Panc1 (cell line): ENCODE data around the gene USP31. TPM values are rescaled to one million over a fixed set of nuclear protein-coding genes. Genes with fewer than 3 reads are reported as not detected.

Source experiments
- ATAC-seq: fragments of 200-7000 bp; cut with Tn5 transposase; 2 replicates; pipeline ENCODE4 v1.9.1; 2020; ENCODE audit warnings: mild to moderate bottlenecking, moderate library complexity
- BruUV-seq: library from RNA; stranded (reverse); fragments of 400-500 nt; replicated peaks from 2 replicates; lab custom pipeline; 2021; lab: Mats Ljungman, UMichigan
- CTCF ChIA-PET: fragments of 300-600 bp; sonication (Branson Sonifier 250); formaldehyde crosslinking; loops from one replicate; lab custom pipeline; 2022; ENCODE audit warnings: antibody characterized with exemption; lab: Charles Lee
- POLR2A ChIA-PET: fragments of 300-600 bp; sonication (Branson Sonifier 250); formaldehyde crosslinking; loops from one replicate; lab custom pipeline; 2022; ENCODE audit warnings: antibody characterized with exemption; lab: Charles Lee
- DNase-seq: peaks from one replicate; pipeline ENCODE4 v3.0.0-alpha.2; 2010; ENCODE audit warnings: low read depth, low spot score
- H3K27ac ChIP-seq: 2 replicates; pipeline ENCODE4 v1.5.1; 2011; ENCODE audit warnings: mild to moderate bottlenecking, low read length, inconsistent platforms
- H3K27me3 ChIP-seq: fragments of 200-500 bp; sonication (Bioruptor generic); 2 replicates; pipeline ENCODE4 v1.6.0; 2014; ENCODE audit warnings: low read length, inconsistent platforms; ENCODE audit not compliant: control insufficient read depth, insufficient read depth
- H3K36me3 ChIP-seq: fragments of 200-500 bp; sonication (Bioruptor generic); 2 replicates; pipeline ENCODE4 v1.5.1; 2014; ENCODE audit warnings: inconsistent platforms, mild to moderate bottlenecking, low read length, moderate library complexity; ENCODE audit not compliant: control insufficient read depth, insufficient read depth
- H3K4me1 ChIP-seq: 2 replicates; pipeline ENCODE4 v1.5.1; 2011; ENCODE audit warnings: inconsistent platforms, mild to moderate bottlenecking, low read length, moderate library complexity; ENCODE audit not compliant: control insufficient read depth, insufficient read depth
- H3K4me3 ChIP-seq, 2 experiments: 2 replicates each; pipeline ENCODE4 v1.5.1; 2011 to 2012; ENCODE audit warnings: low read depth in 2 of 2, low read length in 2 of 2, mild to moderate bottlenecking in 2 of 2, inconsistent platforms in 1 of 2, moderate library complexity in 1 of 2
- H3K9me3 ChIP-seq: fragments of 200-500 bp; sonication (Bioruptor generic); 2 replicates; pipeline ENCODE4 v1.5.1; 2014; ENCODE audit warnings: low read depth, mild to moderate bottlenecking, inconsistent platforms, low read length, moderate library complexity; ENCODE audit not compliant: control insufficient read depth, insufficient read depth
- POLR2AphosphoS5 ChIP-seq: IDR thresholded peaks from 2 replicates; pipeline ENCODE4 v1.6.1; 2012; ENCODE audit warnings: mild to moderate bottlenecking, low read depth, low read length, moderate library complexity
- SIN3A ChIP-seq: IDR thresholded peaks from 2 replicates; pipeline ENCODE4 v1.6.1; 2012; ENCODE audit warnings: low read depth, mild to moderate bottlenecking, low read length, moderate library complexity, borderline replicate concordance; ENCODE audit not compliant: insufficient read depth
- TCF7L2 ChIP-seq: IDR thresholded peaks from 2 replicates; pipeline ENCODE4 v1.6.1; 2011; ENCODE audit warnings: mild to moderate bottlenecking, low read depth, low read length, inconsistent platforms
- in situ Hi-C: cut with HindIII; loops from 2 replicates; pipeline ENCODE4 v1.10.0; 2016; ENCODE audit warnings: low sequenced_read_pairs, low pct_unique_long_range_greater_than_20kb
- intact Hi-C: fragments of 100-400 bp; cut with micrococcal nuclease; formaldehyde crosslinking; loops from one replicate; pipeline ENCODE4 v1.10.0; 2022; ENCODE audit not compliant: unreplicated experiment
- total RNA-seq: library from RNA; stranded (reverse); gene quantifications from one replicate; pipeline ENCODE4 v1.2.1, GENCODE V29; 2021; ENCODE audit not compliant: unreplicated experiment
- TF ChIP-seq, protein P1 (sequence below): fragments of 450-650 bp; IDR thresholded peaks from 2 replicates; pipeline ENCODE4 v1.5.1; 2017; ENCODE audit warnings: mild to moderate bottlenecking
- TF ChIP-seq, protein P2 (sequence below), 2 experiments: IDR thresholded peaks; 2 replicates each; pipeline ENCODE4 v1.6.1; 2011 to 2012; ENCODE audit warnings: low read depth in 2 of 2, control low read depth in 1 of 2, low read length in 1 of 2, mild to moderate bottlenecking in 1 of 2, moderate library complexity in 1 of 2; ENCODE audit not compliant: insufficient read depth in 1 of 2

The USP31 gene
- total RNA-seq, 1 experiment from 2014 or later, result 27.2 TPM

DNA sequence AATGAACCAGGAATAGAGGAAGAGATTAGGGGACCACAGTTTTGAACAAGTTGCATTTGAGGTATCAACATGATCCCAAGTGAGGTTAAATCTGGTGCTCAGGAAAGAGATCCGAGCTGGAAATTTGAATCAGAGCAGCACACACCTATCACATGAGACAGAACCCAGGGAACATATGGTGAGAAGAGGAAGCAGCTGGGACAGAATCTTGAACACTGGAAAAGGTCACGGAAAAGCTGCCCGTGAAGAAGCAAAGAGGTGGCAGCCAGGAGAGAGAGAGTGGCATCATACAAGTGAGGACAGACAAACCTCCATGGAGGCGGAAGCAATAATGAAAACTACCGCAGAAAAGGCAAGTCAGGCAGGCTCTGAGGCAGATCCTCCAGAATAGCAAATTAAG is 36.1 kb downstream of the USP31 start:
- in situ Hi-C loops, result no loop called here
- no TSS peak for BruUV-seq

DNA sequence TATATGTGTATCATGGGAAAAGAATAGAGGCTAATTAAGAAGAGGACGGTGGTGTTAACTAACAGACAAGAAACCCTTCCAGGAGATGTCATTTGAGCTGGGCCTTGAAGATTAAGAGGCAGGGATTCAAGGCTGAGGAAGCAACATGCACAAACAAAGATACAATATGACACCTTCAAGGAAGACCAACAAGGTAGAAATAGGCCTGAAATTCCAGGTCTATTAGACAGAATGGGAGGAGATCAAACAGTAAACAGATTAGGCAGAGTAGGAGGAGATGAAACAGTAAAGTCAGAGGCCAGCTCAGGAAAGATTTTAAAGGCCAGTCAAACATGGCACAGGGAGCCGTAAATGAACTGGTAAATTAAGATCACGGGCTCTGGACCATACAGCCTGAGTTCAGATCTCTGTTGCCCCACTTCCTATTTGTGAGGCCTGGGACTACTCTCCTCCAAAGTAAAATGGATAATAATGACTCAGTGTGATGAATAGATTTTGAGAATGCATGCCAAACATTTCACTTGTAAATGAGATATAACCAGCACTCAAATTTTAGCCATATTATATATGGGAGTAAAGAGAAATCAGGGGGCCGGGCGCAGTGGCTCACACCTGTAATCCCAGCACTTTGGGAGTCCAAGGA is 38.9 kb downstream of the USP31 start:
- intact Hi-C loops (no loop called here), in situ Hi-C loops (no loop called here)
- TF ChIP-seq, protein P1, sequence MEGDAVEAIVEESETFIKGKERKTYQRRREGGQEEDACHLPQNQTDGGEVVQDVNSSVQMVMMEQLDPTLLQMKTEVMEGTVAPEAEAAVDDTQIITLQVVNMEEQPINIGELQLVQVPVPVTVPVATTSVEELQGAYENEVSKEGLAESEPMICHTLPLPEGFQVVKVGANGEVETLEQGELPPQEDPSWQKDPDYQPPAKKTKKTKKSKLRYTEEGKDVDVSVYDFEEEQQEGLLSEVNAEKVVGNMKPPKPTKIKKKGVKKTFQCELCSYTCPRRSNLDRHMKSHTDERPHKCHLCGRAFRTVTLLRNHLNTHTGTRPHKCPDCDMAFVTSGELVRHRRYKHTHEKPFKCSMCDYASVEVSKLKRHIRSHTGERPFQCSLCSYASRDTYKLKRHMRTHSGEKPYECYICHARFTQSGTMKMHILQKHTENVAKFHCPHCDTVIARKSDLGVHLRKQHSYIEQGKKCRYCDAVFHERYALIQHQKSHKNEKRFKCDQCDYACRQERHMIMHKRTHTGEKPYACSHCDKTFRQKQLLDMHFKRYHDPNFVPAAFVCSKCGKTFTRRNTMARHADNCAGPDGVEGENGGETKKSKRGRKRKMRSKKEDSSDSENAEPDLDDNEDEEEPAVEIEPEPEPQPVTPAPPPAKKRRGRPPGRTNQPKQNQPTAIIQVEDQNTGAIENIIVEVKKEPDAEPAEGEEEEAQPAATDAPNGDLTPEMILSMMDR, result no peak
- TF ChIP-seq POLR2AphosphoS5 (no peak), TCF7L2 (no peak), SIN3A (no peak)
- TF ChIP-seq, protein P2, sequence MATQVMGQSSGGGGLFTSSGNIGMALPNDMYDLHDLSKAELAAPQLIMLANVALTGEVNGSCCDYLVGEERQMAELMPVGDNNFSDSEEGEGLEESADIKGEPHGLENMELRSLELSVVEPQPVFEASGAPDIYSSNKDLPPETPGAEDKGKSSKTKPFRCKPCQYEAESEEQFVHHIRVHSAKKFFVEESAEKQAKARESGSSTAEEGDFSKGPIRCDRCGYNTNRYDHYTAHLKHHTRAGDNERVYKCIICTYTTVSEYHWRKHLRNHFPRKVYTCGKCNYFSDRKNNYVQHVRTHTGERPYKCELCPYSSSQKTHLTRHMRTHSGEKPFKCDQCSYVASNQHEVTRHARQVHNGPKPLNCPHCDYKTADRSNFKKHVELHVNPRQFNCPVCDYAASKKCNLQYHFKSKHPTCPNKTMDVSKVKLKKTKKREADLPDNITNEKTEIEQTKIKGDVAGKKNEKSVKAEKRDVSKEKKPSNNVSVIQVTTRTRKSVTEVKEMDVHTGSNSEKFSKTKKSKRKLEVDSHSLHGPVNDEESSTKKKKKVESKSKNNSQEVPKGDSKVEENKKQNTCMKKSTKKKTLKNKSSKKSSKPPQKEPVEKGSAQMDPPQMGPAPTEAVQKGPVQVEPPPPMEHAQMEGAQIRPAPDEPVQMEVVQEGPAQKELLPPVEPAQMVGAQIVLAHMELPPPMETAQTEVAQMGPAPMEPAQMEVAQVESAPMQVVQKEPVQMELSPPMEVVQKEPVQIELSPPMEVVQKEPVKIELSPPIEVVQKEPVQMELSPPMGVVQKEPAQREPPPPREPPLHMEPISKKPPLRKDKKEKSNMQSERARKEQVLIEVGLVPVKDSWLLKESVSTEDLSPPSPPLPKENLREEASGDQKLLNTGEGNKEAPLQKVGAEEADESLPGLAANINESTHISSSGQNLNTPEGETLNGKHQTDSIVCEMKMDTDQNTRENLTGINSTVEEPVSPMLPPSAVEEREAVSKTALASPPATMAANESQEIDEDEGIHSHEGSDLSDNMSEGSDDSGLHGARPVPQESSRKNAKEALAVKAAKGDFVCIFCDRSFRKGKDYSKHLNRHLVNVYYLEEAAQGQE (IDR thresholded peaks at IDR 0.05; ENCODE audit: insufficient read depth in 1 of 2, low read depth in 2 of 2, low read length in 1 of 2), result no peak
- ATAC-seq, result no peak
- DNase-seq, result no peak
- ChIA-PET POLR2A (interaction anchor here (0.6 kb wide), 1 partner anchor 127 kb away, joined by 4 read pairs; no protein-coding TSS in a partner anchor), CTCF (no interaction called here)
- H3K36me3 ChIP-seq, result no peaks in the 10 kb centered on the region; the same call in 1 of the 2 replicates
- no peak overlapping the region for H3K4me3 ChIP-seq
- H3K4me1 ChIP-seq, result no peaks in the 10 kb centered on the region
- no TSS peak for BruUV-seq
- H3K27ac ChIP-seq, result no peak overlapping the region
- no peaks in the 10 kb centered on the region for H3K9me3 ChIP-seq
- H3K27me3 ChIP-seq, result no peaks in the 10 kb centered on the region

More for the DNA sequence above, 36.1 kb downstream of the USP31 start:
- intact Hi-C loops, result no loop called here
- DNase-seq (no peak), ATAC-seq (no peak)
- Histone ChIP-seq H3K4me1 (no peaks in the 10 kb centered on the region), H3K27me3 (no peaks in the 10 kb centered on the region), H3K9me3 (no peaks in the 10 kb centered on the region), H3K36me3 (no peaks in the 10 kb centered on the region), H3K27ac (no peak overlapping the region), H3K4me3 (no peak overlapping the region)
- POLR2A ChIA-PET, result no interaction called here
- TF ChIP-seq, protein P1, result no peak
- TF ChIP-seq SIN3A, result no peak
- TF ChIP-seq, protein P2 (IDR thresholded peaks at IDR 0.05; ENCODE audit: insufficient read depth in 1 of 2, low read depth in 2 of 2, low read length in 1 of 2), result no peak
- TF ChIP-seq TCF7L2, result no peak
- no peak for TF ChIP-seq POLR2AphosphoS5
- CTCF ChIA-PET, result no interaction called here
